GM21515 (cell line): ENCODE results near the gene MAB21L1.

Source experiments
- ATAC-seq: cut with Tn5 transposase; IDR thresholded peaks from one replicate; pipeline ENCODE4 v1.9.1; 2021; ENCODE audit not compliant: unreplicated experiment

The MAB21L1 gene

GRCh38 chr13:35475960-35476943 lies at the start of gene MAB21L1:
MAB21L1 (minus strand) TSS chr13:35476689; CDS start chr13:35476138, 551 bp downstream.
- ATAC-seq, result no peak

GRCh38 chr13:35524171-35524570 lies 47.7 kb upstream of the MAB21L1 start:
- ATAC-seq, result no peak

GRCh38 chr13:35518337-35518946 lies 42.0 kb upstream of the MAB21L1 start:
- ATAC-seq, result no peak

GRCh38 chr13:35514801-35515502 lies 38.5 kb upstream of the MAB21L1 start:
- no peak for ATAC-seq

GRCh38 chr13:35514061-35514477 lies 37.6 kb upstream of the MAB21L1 start:
- no peak for ATAC-seq

GRCh38 chr13:35512271-35512920 lies 35.9 kb upstream of the MAB21L1 start:
- ATAC-seq, result no peak

- no peak for ATAC-seq
Observed at GRCh38 chr13:35502456-35502855, 26.0 kb upstream of the MAB21L1 start.

GRCh38 chr13:35501661-35502235 lies 25.3 kb upstream of the MAB21L1 start:
- ATAC-seq, result no peak

- ATAC-seq, result no peak
Observed at GRCh38 chr13:35500144-35500543, 23.7 kb upstream of the MAB21L1 start.

- no peak for ATAC-seq
Observed at GRCh38 chr13:35499676-35500075, 23.2 kb upstream of the MAB21L1 start.

GRCh38 chr13:35499196-35499662 lies 22.7 kb upstream of the MAB21L1 start:
- ATAC-seq, result no peak

GRCh38 chr13:35498231-35498630 lies 21.7 kb upstream of the MAB21L1 start:
- ATAC-seq, result no peak

- ATAC-seq, result no peak
Observed at GRCh38 chr13:35496761-35497386, 20.4 kb upstream of the MAB21L1 start.

- no peak for ATAC-seq
Observed at GRCh38 chr13:35496006-35496405, 19.5 kb upstream of the MAB21L1 start.

- no peak for ATAC-seq
Observed at GRCh38 chr13:35489050-35489449, 12.6 kb upstream of the MAB21L1 start.

GRCh38 chr13:35485424-35485823 lies 8.9 kb upstream of the MAB21L1 start:
- no peak for ATAC-seq

- no peak for ATAC-seq
Observed at GRCh38 chr13:35484384-35484783, 7.9 kb upstream of the MAB21L1 start.

- no peak for ATAC-seq
Observed at GRCh38 chr13:35483761-35484160, 7.3 kb upstream of the MAB21L1 start.

- ATAC-seq, result no peak
Observed at GRCh38 chr13:35482527-35482926, 6.0 kb upstream of the MAB21L1 start.

GRCh38 chr13:35481777-35482176 lies 5.3 kb upstream of the MAB21L1 start:
- ATAC-seq, result no peak
